ENCODE data around the gene CACNA1E.

DNA sequence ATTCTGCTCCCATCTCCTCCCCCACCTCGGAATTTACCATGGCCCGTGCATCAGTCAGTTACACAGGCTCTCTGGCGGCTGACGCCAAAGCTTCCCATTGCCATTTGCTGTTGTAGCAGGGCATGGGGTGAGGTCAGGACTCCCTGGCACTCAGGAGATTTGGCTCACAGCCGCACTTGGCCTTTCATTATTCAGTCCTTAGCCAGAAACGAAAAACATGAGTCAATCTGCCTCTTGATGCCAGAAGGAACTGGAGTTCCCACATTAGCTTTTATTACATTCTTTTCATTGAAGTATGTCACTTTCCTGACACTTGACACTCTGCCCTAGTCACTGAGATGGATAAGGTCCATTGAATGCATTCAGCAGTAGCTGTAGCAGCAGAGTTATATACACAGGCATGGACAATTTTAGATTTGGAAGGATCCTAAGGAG, 260.6 kb downstream of the CACNA1E start:
- no peak for TF ChIP-seq ZFX (IDR thresholded peaks at IDR 0.05)
- TF ChIP-seq, protein P1, sequence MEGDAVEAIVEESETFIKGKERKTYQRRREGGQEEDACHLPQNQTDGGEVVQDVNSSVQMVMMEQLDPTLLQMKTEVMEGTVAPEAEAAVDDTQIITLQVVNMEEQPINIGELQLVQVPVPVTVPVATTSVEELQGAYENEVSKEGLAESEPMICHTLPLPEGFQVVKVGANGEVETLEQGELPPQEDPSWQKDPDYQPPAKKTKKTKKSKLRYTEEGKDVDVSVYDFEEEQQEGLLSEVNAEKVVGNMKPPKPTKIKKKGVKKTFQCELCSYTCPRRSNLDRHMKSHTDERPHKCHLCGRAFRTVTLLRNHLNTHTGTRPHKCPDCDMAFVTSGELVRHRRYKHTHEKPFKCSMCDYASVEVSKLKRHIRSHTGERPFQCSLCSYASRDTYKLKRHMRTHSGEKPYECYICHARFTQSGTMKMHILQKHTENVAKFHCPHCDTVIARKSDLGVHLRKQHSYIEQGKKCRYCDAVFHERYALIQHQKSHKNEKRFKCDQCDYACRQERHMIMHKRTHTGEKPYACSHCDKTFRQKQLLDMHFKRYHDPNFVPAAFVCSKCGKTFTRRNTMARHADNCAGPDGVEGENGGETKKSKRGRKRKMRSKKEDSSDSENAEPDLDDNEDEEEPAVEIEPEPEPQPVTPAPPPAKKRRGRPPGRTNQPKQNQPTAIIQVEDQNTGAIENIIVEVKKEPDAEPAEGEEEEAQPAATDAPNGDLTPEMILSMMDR (conservative IDR thresholded peaks at IDR 0.05), result no peak
